DND-41 (cell line): ENCODE measurements around the gene EXOSC10.

ENCODE experiments used
- ATAC-seq: fragments of 200-7000 bp; cut with Tn5 transposase; 3 replicates; pipeline ENCODE4 v1.9.1; 2021; ENCODE audit warnings: low read depth; ENCODE audit not compliant: insufficient read depth
- DNase-seq: peaks from one replicate; pipeline ENCODE4 v3.0.0-alpha.2; 2020
- H2AFZ ChIP-seq: 2 replicates; pipeline ENCODE4 v1.6.0; 2012; ENCODE audit warnings: low read depth, low read length
- H3K27ac ChIP-seq: 2 replicates; pipeline ENCODE4 v1.5.1; 2012; ENCODE audit warnings: low read length, inconsistent platforms
- H3K27me3 ChIP-seq: fragments of 200-600 bp; sonication (generic); 2 replicates; pipeline ENCODE4 v1.6.0; 2012; ENCODE audit warnings: low read length, mild to moderate bottlenecking, inconsistent platforms; ENCODE audit not compliant: insufficient read depth, poor library complexity
- H3K36me3 ChIP-seq: 2 replicates; pipeline ENCODE4 v1.5.1; 2012; ENCODE audit warnings: low read length, inconsistent platforms; ENCODE audit not compliant: insufficient read depth
- H3K4me1 ChIP-seq: 2 replicates; pipeline ENCODE4 v1.5.1; 2012; ENCODE audit warnings: mild to moderate bottlenecking, low read length; ENCODE audit not compliant: insufficient read depth
- H3K4me2 ChIP-seq: 2 replicates; pipeline ENCODE4 v1.6.0; 2012; ENCODE audit warnings: mild to moderate bottlenecking, moderate library complexity, low read length, inconsistent platforms; ENCODE audit not compliant: insufficient read depth
- H3K4me3 ChIP-seq, 2 experiments: fragments of 200-600 bp in 1 of 2; shearing (Covaris generic) in 1 of 2; 2 replicates each; pipeline ENCODE4 v1.5.1; 2012 to 2016; ENCODE audit warnings: inconsistent platforms in 2 of 2, low read length in 2 of 2, mild to moderate bottlenecking in 2 of 2, low read depth in 1 of 2, moderate library complexity in 1 of 2
- H3K79me2 ChIP-seq: 2 replicates; pipeline ENCODE4 v1.6.0; 2012; ENCODE audit warnings: low read length, inconsistent platforms; ENCODE audit not compliant: insufficient read depth
- H3K9ac ChIP-seq: 2 replicates; pipeline ENCODE4 v1.6.0; 2012; ENCODE audit warnings: low read depth, mild to moderate bottlenecking, inconsistent platforms, low read length, moderate library complexity
- H3K9me3 ChIP-seq: 2 replicates; pipeline ENCODE4 v1.5.1; 2012; ENCODE audit warnings: low read length, moderate library complexity, mild to moderate bottlenecking, inconsistent platforms; ENCODE audit not compliant: insufficient read depth, severe bottlenecking
- H4K20me1 ChIP-seq: 2 replicates; pipeline ENCODE4 v1.6.0; 2012; ENCODE audit warnings: low read length; ENCODE audit not compliant: insufficient read depth
- EZH2 ChIP-seq: IDR thresholded peaks from 3 replicates; pipeline ENCODE4 v1.6.1; 2012; ENCODE audit warnings: borderline replicate concordance, low read depth, mild to moderate bottlenecking, moderate library complexity, low read length, inconsistent platforms; ENCODE audit not compliant: severe bottlenecking
- TF ChIP-seq, protein P1 (sequence below): IDR thresholded peaks from 2 replicates; pipeline ENCODE4 v1.5.1; 2012; ENCODE audit warnings: borderline replicate concordance, low read length, moderate library complexity, mild to moderate bottlenecking; ENCODE audit not compliant: poor library complexity, severe bottlenecking; ENCODE audit errors: extremely low read depth

EXOSC10 gene

DNA sequence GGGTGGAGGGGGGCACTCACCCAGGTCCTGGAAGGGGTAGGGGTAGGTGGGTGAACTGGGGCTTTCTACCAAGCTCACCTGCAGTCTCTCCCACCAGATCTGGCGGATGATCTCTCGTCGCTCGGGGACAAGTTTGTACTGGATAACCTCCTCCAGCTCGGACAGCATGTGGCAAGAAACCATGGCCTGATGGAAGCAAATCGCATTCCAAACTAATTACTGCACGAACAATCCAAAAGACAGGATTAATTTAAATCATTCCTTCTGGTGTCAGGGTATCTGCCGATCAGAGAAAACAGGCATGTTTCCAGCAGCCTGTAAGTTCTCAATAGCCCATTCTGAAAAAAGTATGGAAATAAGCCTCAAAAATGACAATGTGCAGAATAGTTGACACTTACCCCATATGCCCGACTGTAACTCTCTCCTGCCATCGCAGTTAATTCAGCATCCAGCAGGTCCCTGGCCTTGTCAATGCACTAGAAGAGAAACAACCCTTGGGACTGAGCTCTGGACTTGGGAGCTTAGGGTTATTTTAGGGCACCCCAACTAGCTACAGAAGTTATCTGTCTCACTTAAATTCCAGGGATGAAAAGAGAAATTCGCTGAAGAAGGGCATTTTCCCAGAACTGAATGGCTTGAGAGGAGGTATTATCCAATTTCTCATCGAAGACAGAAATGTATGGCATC, 45.0 kb upstream of the EXOSC10 start:
- Histone ChIP-seq H3K9ac (no peak overlapping the region), H2AFZ (no peak overlapping the region), H3K27me3 (no peaks in the 10 kb centered on the region), H3K4me3 (no peak overlapping the region), H3K4me2 (no peak overlapping the region), H3K4me1 (no peaks in the 10 kb centered on the region), H3K27ac (no peak overlapping the region), H3K9me3 (no peaks in the 10 kb centered on the region), H3K36me3 (peaks cover 83% of the 10 kb centered on the region), H4K20me1 (no peaks in the 10 kb centered on the region), H3K79me2 (no peaks in the 10 kb centered on the region)
- DNase-seq: no peak
- TF ChIP-seq, protein P1, sequence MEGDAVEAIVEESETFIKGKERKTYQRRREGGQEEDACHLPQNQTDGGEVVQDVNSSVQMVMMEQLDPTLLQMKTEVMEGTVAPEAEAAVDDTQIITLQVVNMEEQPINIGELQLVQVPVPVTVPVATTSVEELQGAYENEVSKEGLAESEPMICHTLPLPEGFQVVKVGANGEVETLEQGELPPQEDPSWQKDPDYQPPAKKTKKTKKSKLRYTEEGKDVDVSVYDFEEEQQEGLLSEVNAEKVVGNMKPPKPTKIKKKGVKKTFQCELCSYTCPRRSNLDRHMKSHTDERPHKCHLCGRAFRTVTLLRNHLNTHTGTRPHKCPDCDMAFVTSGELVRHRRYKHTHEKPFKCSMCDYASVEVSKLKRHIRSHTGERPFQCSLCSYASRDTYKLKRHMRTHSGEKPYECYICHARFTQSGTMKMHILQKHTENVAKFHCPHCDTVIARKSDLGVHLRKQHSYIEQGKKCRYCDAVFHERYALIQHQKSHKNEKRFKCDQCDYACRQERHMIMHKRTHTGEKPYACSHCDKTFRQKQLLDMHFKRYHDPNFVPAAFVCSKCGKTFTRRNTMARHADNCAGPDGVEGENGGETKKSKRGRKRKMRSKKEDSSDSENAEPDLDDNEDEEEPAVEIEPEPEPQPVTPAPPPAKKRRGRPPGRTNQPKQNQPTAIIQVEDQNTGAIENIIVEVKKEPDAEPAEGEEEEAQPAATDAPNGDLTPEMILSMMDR: no peak
- no peak for TF ChIP-seq EZH2
- ATAC-seq: no peak

DNA sequence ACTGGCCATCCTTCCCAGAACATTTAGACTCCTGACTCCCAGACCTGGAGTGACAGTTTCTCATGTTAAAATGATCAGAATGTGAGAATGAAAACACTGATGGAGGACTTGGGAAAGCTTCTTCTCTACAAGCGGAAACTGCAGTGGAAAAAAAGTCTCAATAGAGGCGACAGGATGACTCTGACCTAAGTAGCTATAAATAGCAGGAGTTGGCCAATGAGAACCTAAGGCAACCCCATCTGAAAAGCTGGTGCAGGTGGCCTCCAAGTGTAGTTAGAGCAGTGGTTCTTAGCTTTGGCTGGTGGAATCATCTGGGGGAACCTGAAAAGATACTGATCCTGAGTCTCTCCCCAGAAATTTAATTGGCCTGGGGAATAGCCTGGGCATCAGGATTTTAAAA, 44.2 kb upstream of the EXOSC10 start:
- H3K27me3 ChIP-seq: no peaks in the 10 kb centered on the region
- H4K20me1 ChIP-seq: no peaks in the 10 kb centered on the region
- TF ChIP-seq, protein P1: no peak
- TF ChIP-seq EZH2: no peak
- no peak for DNase-seq
- H3K27ac ChIP-seq: no peak overlapping the region
- ATAC-seq: no peak
- no peak overlapping the region for H3K4me2 ChIP-seq
- no peaks in the 10 kb centered on the region for H3K4me1 ChIP-seq
- H3K36me3 ChIP-seq: peaks cover 82% of the 10 kb centered on the region
- H3K9ac ChIP-seq: no peak overlapping the region
- H3K9me3 ChIP-seq: no peaks in the 10 kb centered on the region
- H3K4me3 ChIP-seq: no peak overlapping the region
- H3K79me2 ChIP-seq: no peaks in the 10 kb centered on the region
- no peak overlapping the region for H2AFZ ChIP-seq

DNA sequence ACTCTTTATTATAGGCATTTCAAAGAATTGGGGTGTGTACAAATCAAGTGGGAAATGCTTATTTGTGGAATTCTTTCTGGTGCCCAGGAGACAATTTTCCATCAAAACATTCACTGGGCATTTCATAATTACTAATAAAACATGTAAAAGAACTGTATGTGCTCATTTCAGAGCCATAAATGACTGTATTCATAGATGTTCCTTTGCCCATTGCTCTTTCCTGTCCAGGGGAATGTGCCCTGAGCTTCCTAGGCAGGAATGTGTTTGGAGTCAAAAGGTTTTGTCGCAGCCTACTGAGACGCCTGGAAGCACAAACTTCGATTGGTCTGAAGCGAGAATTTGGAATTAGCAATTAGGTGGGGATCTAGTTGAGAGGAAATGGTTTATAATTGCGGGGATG, 43.7 kb upstream of the EXOSC10 start:
- peaks cover 85% of the 10 kb centered on the region for H3K36me3 ChIP-seq
- no peak for DNase-seq

More for the DNA sequence above, 43.7 kb upstream of the EXOSC10 start:
- H3K27ac ChIP-seq: no peak overlapping the region
- H3K9me3 ChIP-seq: no peaks in the 10 kb centered on the region
- no peaks in the 10 kb centered on the region for H3K79me2 ChIP-seq
- ATAC-seq: no peak
- no peak overlapping the region for H2AFZ ChIP-seq
- no peak overlapping the region for H3K4me2 ChIP-seq
- H3K4me3 ChIP-seq: no peak overlapping the region
- H3K4me1 ChIP-seq: no peaks in the 10 kb centered on the region
- no peak for TF ChIP-seq EZH2
- TF ChIP-seq, protein P1: no peak
- H3K27me3 ChIP-seq: no peaks in the 10 kb centered on the region
- H3K9ac ChIP-seq: no peak overlapping the region
- no peaks in the 10 kb centered on the region for H4K20me1 ChIP-seq
